ENCODE data around the gene TAX1BP3. TPM values are rescaled to one million over a fixed set of nuclear protein-coding genes. Genes with fewer than 3 reads are reported as not detected.

The TAX1BP3 gene
- total and polyA plus RNA-seq, 2 of the 13 experiments (the other 11 are each of a cell fraction or from before 2014, with no cell fraction given) = 16.7 to 45.1 TPM

GRCh38 chr17:3635474-3636153 lies 32.8 kb downstream of the TAX1BP3 start (continued):
- TF ChIP-seq ZNF710 (CRISPR knock-in tag; IDR thresholded peaks at IDR 0.05; ENCODE audit: borderline replicate concordance) = 0 out of 2 replicates have a peak, but pooled peaks have one; percentile 19
- TF ChIP-seq ZNF709 (CRISPR knock-in tag; IDR thresholded peaks at IDR 0.05) = peak; percentile 38; the same call in 1 of the 2 replicates
- TF ChIP-seq ZNF382 (CRISPR knock-in tag; IDR thresholded peaks at IDR 0.05; ENCODE audit: borderline replicate concordance) = no peak
- TF ChIP-seq ONECUT2 (CRISPR knock-in tag; IDR thresholded peaks at IDR 0.05) = no peak
- no peak for TF ChIP-seq ZBTB4 (CRISPR knock-in tag; IDR thresholded peaks at IDR 0.05; ENCODE audit: borderline replicate concordance)
- TF ChIP-seq NR2F2 (IDR thresholded peaks at IDR 0.05; ENCODE audit: borderline replicate concordance, low read depth) = 0 out of 2 replicates have a peak, but pooled peaks have one; percentile 32
- TF ChIP-seq GTF3A (CRISPR knock-in tag; conservative IDR thresholded peaks at IDR 0.05) = no peak
- no peak for TF ChIP-seq ZNF609 (CRISPR knock-in tag; IDR thresholded peaks at IDR 0.05; ENCODE audit: borderline replicate concordance)
- no peak for TF ChIP-seq SIX4 (CRISPR knock-in tag; IDR thresholded peaks at IDR 0.05)
- no peak for TF ChIP-seq CAMTA2 (CRISPR knock-in tag; IDR thresholded peaks at IDR 0.05; ENCODE audit: borderline replicate concordance)
- TF ChIP-seq HOXA3 (CRISPR knock-in tag; IDR thresholded peaks at IDR 0.05) = no peak
- no peak for TF ChIP-seq DR1 (CRISPR knock-in tag; IDR thresholded peaks at IDR 0.05)
- TF ChIP-seq ZBTB10 (CRISPR knock-in tag; IDR thresholded peaks at IDR 0.05; ENCODE audit: borderline replicate concordance) = no peak
- peak; percentile 37; the same call in 1 of the 2 replicates for TF ChIP-seq ZNF331 (CRISPR knock-in tag; IDR thresholded peaks at IDR 0.05)
